ENCODE measurements around the gene SIRT4. TPM values are rescaled to one million over a fixed set of nuclear protein-coding genes. Genes with fewer than 3 reads are reported as not detected.

SIRT4 gene
- total RNA-seq, 1 experiment from 2014 or later: 1.1 TPM

DNA sequence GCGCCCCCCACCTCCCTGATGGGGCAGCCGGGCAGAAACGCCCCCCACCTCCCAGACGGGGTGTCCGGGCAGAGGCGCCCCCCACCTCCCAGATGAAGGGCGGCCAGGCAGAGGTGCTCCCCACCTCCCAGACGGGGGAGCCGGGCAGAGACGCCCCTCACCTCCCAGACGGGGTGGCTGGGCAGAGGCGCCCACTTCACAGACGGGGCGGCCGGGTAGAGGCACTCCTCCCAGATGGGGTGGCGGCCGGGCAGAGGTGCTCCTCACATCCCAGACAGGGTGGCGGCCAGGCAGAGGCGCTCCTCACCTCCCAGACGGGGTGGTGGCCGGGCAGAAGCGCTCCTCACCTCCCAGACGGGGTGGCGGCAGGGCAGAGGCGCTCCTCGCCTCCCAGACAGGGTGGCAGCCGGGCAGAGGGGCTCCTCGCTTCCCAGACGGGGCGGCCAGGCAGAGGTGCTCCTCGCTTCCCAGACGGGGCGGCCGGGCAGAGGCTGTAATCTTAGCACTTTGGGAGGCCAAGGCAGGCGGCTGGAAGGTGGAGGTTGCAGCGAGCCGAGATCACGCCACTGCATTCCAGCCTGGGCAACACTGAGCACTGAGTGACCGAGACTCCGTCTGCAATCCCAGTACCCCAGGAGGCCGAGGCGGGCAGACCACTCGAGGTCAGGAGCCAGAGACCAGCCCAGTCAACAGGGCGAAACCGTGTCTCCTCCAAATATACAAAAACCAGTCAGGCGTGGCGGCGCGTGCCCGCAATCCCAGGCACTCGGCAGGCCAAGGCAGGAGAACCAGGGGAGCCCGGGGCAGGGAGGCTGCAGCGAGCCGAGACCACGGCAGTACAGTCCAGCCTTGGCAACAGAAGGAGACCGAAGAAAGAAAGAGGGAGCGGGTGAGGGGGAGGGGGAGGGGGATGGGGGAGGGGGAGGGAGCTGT is 23.7 kb upstream of the SIRT4 start:
- Mint-ChIP-seq H3K27me3 (ENCODE audit: unreplicated experiment) (no peaks in the 10 kb centered on the region), H3K27ac (ENCODE audit: unreplicated experiment) (no peak overlapping the region), H3K9me3 (ENCODE audit: low read depth, unreplicated experiment) (no peaks in the 10 kb centered on the region), H3K4me3 (ENCODE audit: low read depth, unreplicated experiment) (no peak overlapping the region), H3K4me1 (ENCODE audit: low read depth, unreplicated experiment) (peaks cover 9% of the 10 kb centered on the region), H3K36me3 (ENCODE audit: insufficient read depth, unreplicated experiment) (no peaks in the 10 kb centered on the region)
- intact Hi-C loops (cut with micrococcal nuclease; ENCODE audit: unreplicated experiment): no loop called here
- no peak for DNase-seq
- TF ChIP-seq, protein P1, sequence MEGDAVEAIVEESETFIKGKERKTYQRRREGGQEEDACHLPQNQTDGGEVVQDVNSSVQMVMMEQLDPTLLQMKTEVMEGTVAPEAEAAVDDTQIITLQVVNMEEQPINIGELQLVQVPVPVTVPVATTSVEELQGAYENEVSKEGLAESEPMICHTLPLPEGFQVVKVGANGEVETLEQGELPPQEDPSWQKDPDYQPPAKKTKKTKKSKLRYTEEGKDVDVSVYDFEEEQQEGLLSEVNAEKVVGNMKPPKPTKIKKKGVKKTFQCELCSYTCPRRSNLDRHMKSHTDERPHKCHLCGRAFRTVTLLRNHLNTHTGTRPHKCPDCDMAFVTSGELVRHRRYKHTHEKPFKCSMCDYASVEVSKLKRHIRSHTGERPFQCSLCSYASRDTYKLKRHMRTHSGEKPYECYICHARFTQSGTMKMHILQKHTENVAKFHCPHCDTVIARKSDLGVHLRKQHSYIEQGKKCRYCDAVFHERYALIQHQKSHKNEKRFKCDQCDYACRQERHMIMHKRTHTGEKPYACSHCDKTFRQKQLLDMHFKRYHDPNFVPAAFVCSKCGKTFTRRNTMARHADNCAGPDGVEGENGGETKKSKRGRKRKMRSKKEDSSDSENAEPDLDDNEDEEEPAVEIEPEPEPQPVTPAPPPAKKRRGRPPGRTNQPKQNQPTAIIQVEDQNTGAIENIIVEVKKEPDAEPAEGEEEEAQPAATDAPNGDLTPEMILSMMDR (IDR thresholded peaks at IDR 0.05; ENCODE audit: unreplicated experiment): no peak
- CTCF ChIA-PET: no interaction called here
- BruUV-seq (replicated peaks): no TSS peak

DNA sequence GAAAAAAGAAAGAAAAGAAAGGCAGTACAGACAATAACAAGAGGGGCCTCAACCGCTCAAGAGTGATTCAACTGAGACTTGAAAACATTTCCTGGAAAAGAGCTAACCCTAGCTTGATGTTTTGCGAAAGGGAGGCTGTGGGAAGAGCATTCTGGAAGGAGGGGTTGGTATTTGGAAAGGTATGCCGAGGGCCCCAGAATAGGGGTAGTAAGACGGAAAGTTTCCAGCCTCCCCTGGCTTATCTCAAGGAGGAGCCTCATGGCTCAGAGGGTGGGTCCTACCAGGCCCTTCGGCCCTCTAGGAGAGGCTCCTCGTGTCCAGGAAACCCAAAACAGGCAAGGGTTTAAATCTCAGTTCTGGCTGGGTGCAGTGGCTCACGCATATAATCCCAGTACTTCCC is 18.8 kb upstream of the SIRT4 start:
- CTCF ChIA-PET: interaction anchor here (0.5 to 1.1 kb wide), 4 partner anchors 18 to 434 kb away, joined by 3 to 4 read pairs (median 4); partner anchors contain the start of gene PXN
- no peak overlapping the region for H3K4me3 Mint-ChIP-seq (ENCODE audit: low read depth, unreplicated experiment)
- no peaks in the 10 kb centered on the region for H3K36me3 Mint-ChIP-seq (ENCODE audit: insufficient read depth, unreplicated experiment)
- TF ChIP-seq, protein P1 (IDR thresholded peaks at IDR 0.05; ENCODE audit: unreplicated experiment): no peak
- H3K4me1 Mint-ChIP-seq (ENCODE audit: low read depth, unreplicated experiment): peaks cover 19% of the 10 kb centered on the region
- no peak for DNase-seq
- H3K9me3 Mint-ChIP-seq (ENCODE audit: low read depth, unreplicated experiment): no peaks in the 10 kb centered on the region
- intact Hi-C loops (cut with micrococcal nuclease; ENCODE audit: unreplicated experiment): no loop called here
- no peak overlapping the region for H3K27ac Mint-ChIP-seq (ENCODE audit: unreplicated experiment)
- BruUV-seq (replicated peaks): no TSS peak
- H3K27me3 Mint-ChIP-seq (ENCODE audit: unreplicated experiment): peaks cover 13% of the 10 kb centered on the region

DNA sequence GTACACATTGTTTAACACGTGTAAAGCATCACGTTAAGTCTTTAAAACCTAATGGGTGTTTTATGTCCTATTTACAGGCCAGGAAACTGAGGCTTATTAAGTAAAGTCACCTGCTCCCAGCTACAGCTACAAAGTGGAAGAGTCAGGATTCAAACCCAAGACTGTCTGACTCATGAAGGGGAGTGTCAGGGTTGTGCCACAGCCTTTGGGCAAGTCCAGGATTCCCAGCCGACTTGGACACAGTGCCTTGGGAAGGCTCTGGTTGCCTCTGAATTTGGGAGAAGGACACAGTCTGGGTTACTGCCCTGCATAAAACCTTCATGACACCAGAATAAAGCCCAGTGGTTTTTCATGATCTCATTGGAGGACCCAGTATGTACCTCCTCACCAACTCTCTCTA is 17.7 kb upstream of the SIRT4 start:
- H3K4me3 Mint-ChIP-seq (ENCODE audit: low read depth, unreplicated experiment): no peak overlapping the region
- peaks cover 19% of the 10 kb centered on the region for H3K4me1 Mint-ChIP-seq (ENCODE audit: low read depth, unreplicated experiment)
- TF ChIP-seq, protein P1 (IDR thresholded peaks at IDR 0.05; ENCODE audit: unreplicated experiment): no peak
- peaks cover 13% of the 10 kb centered on the region for H3K27me3 Mint-ChIP-seq (ENCODE audit: unreplicated experiment)
- BruUV-seq (replicated peaks): no TSS peak
- no peaks in the 10 kb centered on the region for H3K9me3 Mint-ChIP-seq (ENCODE audit: low read depth, unreplicated experiment)
- H3K36me3 Mint-ChIP-seq (ENCODE audit: insufficient read depth, unreplicated experiment): no peaks in the 10 kb centered on the region
- DNase-seq: no peak
- CTCF ChIA-PET: no interaction called here
- intact Hi-C loops (cut with micrococcal nuclease; ENCODE audit: unreplicated experiment): no loop called here
- H3K27ac Mint-ChIP-seq (ENCODE audit: unreplicated experiment): no peak overlapping the region

DNA sequence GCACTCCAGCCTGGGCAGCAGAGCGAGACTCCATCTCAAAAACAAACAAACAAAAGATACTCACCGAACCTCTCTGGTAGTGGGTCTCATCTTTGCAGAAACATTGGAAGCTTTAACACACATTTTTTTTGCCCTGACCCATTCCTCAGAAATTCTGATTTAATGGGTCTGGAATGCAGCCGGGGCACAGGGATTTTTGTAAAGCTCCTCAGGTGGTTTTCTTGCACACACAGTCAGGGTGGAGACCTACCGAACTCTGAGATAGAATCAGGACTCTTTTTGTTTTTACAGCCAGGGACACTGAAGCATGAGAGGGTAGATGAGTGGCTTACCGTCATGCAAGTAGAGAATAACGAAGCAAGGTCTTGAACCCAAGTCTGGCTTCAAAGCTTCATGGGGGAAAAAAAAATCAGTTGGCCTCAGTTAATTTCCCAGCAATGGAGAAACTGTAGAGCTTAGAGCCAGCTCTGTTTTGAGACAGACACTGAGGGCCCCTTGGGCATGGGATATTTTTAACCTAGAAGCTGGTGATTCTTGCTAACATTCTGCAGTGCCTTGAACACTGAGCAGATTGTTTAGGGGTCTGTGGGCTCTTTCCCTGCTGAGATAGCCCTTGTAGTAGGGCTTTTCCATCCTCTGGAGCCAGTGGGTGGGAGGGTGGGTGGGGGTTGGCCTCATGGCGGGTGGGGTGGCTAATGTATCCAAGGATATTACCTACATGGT is 15.2 kb upstream of the SIRT4 start:
- CTCF ChIA-PET: interaction anchor here (0.9 to 1.1 kb wide), 2 partner anchors 58 to 59 kb away, joined by 3 to 4 read pairs; no protein-coding TSS in a partner anchor
- BruUV-seq (replicated peaks): no TSS peak
- Mint-ChIP-seq H3K27ac (ENCODE audit: unreplicated experiment) (no peak overlapping the region), H3K9me3 (ENCODE audit: low read depth, unreplicated experiment) (no peaks in the 10 kb centered on the region), H3K36me3 (ENCODE audit: insufficient read depth, unreplicated experiment) (no peaks in the 10 kb centered on the region), H3K4me1 (ENCODE audit: low read depth, unreplicated experiment) (peaks cover 34% of the 10 kb centered on the region), H3K4me3 (ENCODE audit: low read depth, unreplicated experiment) (no peak overlapping the region), H3K27me3 (ENCODE audit: unreplicated experiment) (peaks cover 13% of the 10 kb centered on the region)
- no peak for DNase-seq
- TF ChIP-seq, protein P1 (IDR thresholded peaks at IDR 0.05; ENCODE audit: unreplicated experiment): no peak
- intact Hi-C loops (cut with micrococcal nuclease; ENCODE audit: unreplicated experiment): no loop called here
